Renal cortex interstitium (tissue), 11 donors: ENCODE measurements around the gene PODXL. TPM values are rescaled to one million over a fixed set of nuclear protein-coding genes. Genes with fewer than 3 reads are reported as not detected.
"Not testable (repeated sequence)": the region's sequence is repeated elsewhere in the genome, so short reads cannot be mapped to it uniquely, and the experiment has no call there.

Experiments
- DNase-seq, 11 donors: peaks; one replicate each; pipeline ENCODE4 v3.0.0-alpha.2; 2013; ENCODE audit warnings: low read depth in 9 of 11, low spot score in 4 of 11; ENCODE audit errors: extremely low read depth in 1 of 11
- polyA plus RNA-seq, 3 donors: library from polyadenylated mRNA; unstranded; fragments of 120-200 nt; gene quantifications; one replicate each; pipeline ENCODE4 v1.2.1, GENCODE V29; 2013; ENCODE audit not compliant: insufficient read length in 3 of 3

PODXL gene
- polyA plus RNA-seq, 3 donors: 669 to 759 (median 678) TPM

DNA sequence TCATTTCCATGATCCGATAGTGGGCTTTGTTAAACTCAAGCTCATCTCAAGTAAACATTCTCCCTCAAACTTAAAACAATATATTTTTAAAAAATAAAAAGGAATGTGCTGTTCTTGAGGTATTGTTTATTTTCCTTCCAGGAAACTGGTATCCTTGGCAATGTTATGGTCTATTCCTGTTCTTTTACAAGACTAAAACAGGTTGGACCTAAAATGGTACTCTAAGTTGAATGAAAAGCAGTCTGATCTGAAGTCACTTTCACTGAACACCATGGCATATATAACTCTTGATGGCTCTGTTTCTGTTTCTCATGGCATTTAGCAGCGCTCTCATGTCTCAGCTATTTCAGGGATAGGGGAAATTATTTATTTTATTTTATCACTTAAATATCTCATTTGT, 70.1 kb downstream of the PODXL start:
- no peak for DNase-seq

DNA sequence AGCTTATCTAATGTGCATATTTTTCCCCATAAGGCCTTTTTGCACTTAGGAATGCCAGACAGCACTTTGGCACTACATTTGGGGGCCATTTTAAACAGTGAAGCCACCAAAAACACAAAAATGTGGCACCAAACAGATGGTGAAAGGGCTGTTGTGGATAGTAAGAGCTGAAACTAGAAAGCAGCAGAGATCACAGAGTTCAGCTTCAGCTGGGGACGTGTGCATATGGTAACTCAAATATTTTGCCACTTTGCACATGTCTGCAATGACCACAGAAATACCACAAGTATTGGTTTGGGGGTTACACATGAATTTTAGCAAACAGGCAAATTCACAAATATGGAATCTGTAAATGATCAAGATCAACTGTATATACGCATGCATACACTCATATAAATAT, 72.8 kb downstream of the PODXL start:
- DNase-seq: no peak

DNA sequence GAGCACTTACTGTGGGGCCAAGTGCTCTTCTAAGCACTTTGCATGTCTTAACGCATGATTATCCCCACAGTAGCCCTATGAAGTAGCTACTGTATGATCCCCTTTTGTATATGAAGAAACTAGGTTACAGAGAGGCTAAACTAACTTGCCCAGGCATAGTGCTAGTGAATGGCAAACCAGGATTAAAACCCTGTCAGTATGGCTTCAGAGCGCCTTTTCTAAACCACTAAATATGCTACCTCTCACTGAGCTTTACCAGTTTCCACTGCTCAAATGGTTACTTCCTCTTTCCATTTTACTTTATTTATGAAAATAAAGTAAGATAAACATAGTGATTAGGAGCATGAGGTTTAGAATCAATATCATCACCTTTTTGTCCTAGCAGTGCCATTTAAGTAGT, 73.6 kb downstream of the PODXL start:
- DNase-seq: no peak

DNA sequence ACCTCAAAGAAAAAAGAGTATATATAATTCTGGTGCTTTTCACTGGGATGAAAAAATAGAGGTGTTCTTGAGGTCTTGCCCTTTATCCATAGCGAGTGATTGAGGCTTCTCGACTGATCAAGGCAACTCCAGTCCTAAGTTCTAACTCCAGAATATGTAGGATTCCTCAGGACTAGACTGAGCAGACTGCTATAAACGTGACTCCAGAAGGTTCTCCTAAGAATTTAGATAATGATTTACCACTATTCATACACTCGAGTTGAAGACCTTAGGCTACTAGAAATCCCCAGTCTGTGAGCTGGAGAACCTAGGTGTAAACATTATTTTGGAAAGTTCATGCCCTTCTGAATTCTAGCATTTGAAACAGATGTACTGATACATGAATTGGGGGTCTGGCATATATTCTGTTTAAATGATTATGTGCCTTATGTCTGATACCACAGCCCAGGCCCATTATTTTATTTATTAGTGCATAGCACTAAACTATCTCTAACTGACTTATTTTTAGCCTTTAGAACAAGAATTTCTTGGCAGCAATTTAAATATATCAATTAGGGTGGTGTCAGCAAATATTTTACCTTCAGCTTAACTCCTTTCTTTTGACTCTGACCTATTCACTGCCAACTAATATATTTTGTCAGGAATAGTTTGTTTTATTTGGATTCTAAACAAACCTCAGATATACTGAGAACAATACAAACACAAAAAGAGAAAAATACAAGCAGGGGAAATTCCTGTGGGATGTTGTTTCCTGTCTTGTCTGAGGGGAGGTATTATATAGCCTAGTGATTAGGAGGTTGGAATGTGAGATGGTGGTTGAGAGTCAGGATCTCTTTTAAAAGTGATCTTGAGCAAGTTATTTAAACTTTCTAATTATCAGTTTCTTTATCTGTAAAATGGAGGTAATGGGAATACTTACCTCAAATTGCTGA, 75.8 kb downstream of the PODXL start:
- peak in 2 of 11 donors; percentile 9 to 11 for DNase-seq

DNA sequence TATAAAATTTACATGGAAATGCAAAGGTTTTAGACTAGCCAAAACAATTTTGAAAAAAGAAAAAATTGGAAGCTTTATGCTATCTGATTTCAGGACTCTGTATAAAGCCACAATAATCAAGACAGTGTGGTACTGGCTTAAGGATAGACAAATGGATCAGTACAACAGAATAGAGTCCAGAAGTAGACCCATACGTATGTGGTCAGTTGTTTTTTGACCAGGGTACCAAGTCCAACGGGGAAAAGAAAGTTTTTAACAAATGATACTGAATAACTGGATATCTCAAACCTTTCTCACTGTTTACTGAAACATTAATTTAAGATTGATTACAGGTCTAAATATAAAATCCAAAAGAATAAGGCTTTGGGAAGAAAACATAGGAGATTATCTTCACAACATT, 79.7 kb downstream of the PODXL start:
- DNase-seq: no peak

DNA sequence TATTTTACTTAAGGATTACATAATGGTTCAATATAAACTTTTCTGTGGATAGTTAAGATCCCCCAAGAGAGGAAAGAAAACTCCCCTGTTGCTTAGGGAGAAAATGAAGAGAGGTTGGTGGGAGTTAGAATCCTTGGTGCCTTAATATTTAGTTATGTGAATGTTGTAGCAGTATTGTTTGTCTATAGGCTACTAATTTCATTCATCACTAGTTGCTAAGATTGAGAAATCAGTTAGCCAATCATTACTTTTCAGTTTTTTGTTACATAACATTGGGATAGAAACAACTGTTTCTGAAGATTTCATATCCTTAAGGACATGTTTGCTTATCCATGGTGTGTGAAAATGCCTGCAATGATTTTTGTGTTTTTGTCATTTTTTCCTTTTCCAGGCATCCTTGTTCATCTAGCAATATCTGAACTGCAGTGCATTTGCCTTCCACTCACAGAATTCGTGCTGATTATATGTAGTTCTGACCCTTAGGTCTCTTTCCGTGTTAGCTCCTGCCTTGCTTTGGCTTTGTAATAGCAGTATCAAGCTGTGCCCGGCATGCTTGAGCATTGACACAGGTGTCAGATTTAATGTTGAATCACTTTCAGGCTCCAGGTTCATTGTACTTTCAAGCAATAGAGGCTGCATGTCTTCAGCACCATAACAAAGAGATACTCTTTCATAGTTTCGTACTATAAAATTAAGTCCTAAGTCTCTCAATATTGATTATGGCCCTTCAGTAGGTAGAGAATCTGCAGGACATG, 85.0 kb downstream of the PODXL start:
- no peak for DNase-seq

DNA sequence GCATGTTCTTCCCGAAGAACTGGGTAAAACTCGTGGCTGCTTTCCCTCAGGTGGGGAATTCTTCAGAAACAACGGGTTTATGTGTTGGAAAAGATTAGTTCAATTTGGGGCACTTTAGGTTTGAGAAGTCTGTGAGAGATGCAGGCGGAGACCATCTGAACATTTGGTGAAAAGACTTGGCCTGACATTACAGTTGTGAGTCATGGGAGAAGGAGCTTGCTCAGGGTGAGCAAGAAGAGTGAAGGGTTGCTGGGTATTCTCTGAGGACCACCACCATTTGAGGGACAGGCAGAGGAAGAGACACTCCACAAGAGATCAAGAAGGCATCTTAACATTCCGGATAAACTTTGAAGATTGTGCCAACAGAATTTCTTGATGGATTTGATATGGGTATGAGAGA, 88.6 kb downstream of the PODXL start:
- DNase-seq: no peak

DNA sequence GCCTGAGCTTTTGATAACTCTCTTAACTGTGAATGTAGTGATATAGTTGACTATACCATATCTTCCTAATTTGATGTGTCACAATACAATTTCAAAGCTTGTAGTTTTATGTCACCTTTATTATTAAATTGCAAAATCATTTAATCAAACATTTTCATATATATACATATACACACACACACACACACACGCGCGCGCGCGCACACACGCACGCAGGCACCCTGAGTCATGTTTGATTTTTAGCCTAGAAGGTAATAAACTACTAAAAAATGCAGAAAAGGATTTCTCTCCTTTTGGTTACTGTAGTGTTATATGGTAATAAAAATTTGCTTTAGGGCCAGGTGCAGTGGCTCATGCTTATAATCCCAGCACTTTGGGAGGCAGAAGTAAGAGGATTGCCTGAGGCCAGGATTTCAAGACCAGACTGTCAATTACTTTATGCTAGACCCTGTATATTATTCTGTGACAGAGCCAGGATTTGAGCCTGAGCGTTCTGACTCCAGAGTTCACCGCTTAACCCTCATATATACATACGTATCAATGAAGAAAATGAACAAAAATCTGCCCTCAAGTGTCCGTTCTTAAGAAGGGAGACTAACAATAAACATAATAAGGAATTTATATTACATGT, 89.6 kb downstream of the PODXL start:
- no peak for DNase-seq

DNA sequence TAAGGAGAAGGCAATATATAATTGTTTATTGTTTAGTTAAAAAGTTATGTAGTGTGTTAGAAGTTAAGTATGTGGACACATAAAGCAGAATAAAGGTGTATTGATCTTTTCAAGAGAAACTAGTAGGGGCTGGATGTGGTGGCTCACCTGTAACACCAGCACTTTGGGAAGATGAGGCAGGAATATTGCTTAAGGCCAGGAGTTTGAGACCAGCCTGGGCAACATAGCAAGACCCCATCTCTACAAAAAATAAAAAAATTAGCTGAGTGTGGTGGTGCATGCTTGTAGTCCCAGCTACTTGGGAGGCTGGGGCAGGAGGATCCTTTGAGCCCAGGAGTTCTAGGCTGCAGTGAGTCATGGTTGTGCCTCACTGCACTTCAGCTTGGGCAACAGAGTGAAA, 93.7 kb downstream of the PODXL start:
- DNase-seq: not testable (repeated sequence)

DNA sequence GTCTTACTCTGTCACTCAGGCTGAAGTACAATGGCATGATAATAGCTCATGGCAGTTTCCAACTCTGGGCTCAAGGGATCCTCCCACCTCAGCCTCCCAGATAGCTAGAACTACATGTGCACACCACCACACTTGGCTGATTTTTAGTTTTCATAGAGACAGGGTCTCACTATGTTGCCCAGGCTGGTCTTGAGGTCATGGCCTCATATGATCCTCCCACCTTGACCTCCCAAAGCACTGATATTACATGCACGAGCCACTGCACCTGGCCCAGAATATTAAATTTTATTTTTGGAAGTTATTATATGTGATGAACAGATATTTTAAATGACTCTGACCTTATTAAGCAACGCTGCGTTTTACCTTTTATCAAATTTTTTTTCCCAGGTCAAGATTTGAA, 94.4 kb downstream of the PODXL start:
- DNase-seq: no peak

DNA sequence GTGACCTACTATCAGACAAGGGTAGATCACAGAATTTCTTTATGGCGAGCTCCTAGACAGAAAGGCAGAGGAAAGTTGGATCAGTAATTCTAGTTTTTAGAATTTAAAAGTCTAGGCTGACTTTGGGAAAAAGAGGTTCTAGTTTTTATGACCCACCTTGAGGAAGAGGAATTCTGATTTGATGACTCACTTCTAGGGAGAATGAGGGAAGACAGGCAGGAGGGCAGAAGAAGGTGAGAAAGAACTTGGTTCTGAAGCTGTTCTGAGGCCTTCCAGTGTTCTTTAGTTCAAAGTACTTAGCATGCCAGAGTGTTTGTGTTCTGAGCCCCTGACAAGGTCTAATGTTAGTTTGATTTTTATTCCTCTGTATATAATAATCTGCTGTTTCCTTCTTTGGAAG, 97.2 kb downstream of the PODXL start:
- no peak for DNase-seq

DNA sequence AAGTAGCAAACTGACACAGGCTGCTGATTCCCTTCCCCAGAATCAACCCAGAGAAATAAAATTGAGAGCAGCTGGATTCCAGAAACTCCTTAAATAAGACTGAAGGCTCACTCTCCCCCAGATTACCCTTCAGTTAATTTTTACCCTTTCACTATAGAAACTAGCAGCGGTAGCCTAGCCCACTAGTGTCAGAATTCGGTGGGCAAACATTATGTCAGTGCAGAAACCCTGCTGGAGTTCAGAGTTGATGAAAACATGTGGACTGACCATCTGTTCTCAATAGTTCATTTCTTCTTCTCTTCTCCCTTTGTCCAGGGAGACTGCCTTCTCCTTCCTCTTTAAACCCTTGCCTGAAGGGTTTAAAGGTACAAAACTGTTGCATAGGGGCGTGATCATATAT, 100.1 kb downstream of the PODXL start:
- no peak for DNase-seq

DNA sequence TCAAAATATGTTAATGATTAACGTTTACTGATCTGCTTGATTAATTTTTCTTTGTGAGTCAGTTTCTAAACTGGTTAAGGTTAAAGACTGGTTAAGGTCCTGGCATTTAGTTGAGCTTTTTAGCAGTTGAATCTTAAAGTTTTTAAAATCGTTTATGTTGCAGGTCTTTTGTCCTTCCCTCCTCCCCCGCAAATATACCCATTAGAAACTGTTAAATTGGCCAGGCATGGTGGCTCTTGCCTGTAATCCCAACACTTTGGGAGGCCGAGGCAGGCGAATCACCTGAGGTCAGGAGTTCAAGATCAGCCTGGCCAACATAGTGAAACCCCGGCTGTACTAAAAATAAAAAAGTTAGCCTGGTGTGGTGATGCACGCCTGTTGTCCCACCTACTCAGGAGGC, 100.9 kb downstream of the PODXL start:
- DNase-seq: no peak

DNA sequence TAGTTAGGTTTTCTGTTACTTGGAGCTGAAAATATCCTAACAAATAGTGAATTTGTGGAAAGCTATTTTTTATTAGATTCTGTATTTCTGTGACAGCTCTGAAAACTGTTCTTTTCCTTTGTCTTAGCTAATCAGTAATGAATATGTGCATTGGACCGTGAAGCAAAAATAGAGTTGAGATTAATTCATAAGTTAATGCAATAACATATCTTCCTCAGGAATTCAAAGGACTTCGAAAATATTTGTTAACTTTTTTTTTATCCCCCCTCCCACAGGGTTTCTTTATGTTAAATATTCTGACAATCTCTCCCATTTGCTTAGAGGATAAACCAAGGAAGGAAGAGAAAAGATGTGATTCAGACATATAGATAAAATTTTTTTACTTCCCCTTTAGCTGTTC, 101.4 kb downstream of the PODXL start:
- DNase-seq: no peak

DNA sequence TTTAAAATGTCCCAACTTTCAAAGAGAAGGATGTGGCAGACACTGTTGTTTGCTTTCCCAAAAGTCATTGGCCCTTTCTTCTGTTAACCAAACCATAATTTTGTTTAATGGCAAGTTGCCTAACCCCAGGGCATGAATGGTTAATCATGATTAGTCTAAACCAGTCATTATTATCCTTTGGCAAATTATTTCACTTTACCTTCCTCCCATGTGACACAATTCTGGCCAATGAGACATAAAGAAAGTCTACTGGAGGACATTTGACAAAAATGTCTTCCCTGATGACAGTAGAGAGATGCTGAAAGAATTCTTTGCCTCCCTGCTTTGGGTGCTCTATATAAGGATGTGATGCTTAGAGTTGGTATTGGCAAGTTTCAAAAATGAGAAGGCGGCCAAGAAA, 101.9 kb downstream of the PODXL start:
- no peak for DNase-seq

Other genes starting within 250 kb of the PODXL start
- gene MKLN1, start 228.8 kb downstream of the PODXL start, polyA plus RNA-seq: 10 to 100 TPM; 37.8 to 43.3 (median 41.7) TPM